Common myeloid progenitor, CD34-positive (primary cell): ENCODE measurements around the gene DOCK4.

Experiments used
- CTCF ChIA-PET: fragments of 350-600 bp; sonication (Branson Sonifier 250); formaldehyde crosslinking; loops from one replicate; lab custom pipeline; 2021; ENCODE audit warnings: antibody characterized with exemption; lab: Charles Lee
- POLR2A ChIA-PET: fragments of 350-600 bp; sonication (Branson Sonifier 250); formaldehyde crosslinking; loops from one replicate; lab custom pipeline; 2021; ENCODE audit warnings: antibody characterized with exemption; lab: Charles Lee
- DNase-seq, 3 donors: peaks; one replicate each; pipeline versions ENCODE4 v3.0.0 to v3.0.0-alpha.2; 2013
- H3K27ac ChIP-seq, 2 experiments: 1 replicate in 1 of 2; 2 replicates in 1 of 2; pipeline ENCODE4 v1.7.0; 2013; ENCODE audit warnings: inconsistent platforms in 2 of 2, low read length in 2 of 2, mild to moderate bottlenecking in 2 of 2, low read depth in 1 of 2, moderate library complexity in 1 of 2; ENCODE audit not compliant: severe bottlenecking in 2 of 2, insufficient read depth in 1 of 2, poor library complexity in 1 of 2
- H3K27me3 ChIP-seq, 5 experiments: replicated peaks in 2 of 5; 1 replicate in 3 of 5; 2 replicates in 2 of 5; pipeline versions ENCODE4 v1.6.1 to v1.7.0; 2013; ENCODE audit warnings: low read length in 4 of 5, mild to moderate bottlenecking in 2 of 5, moderate library complexity in 2 of 5, inconsistent platforms in 1 of 5; ENCODE audit not compliant: insufficient read depth in 5 of 5, control insufficient read depth in 4 of 5
- H3K36me3 ChIP-seq, 4 experiments: 1 replicate in 2 of 4; 2 replicates in 2 of 4; pipeline versions ENCODE4 v1.6.1 to v1.7.0; 2013; ENCODE audit warnings: low read length in 3 of 4, control low read depth in 1 of 4, mild to moderate bottlenecking in 1 of 4; ENCODE audit not compliant: control insufficient read depth in 4 of 4, insufficient read depth in 4 of 4
- H3K4me1 ChIP-seq, 4 experiments: 1 replicate in 3 of 4; 2 replicates in 1 of 4; pipeline versions ENCODE4 v1.6.1 to v1.7.1; 2013; ENCODE audit warnings: low read length in 3 of 4, mild to moderate bottlenecking in 3 of 4, control low read depth in 1 of 4, inconsistent platforms in 1 of 4, moderate library complexity in 1 of 4; ENCODE audit not compliant: control insufficient read depth in 4 of 4, insufficient read depth in 4 of 4; ENCODE audit errors: control extremely low read depth in 1 of 4
- H3K4me3 ChIP-seq, 7 experiments: 1 replicate in 4 of 7; 2 replicates in 3 of 7; pipeline versions ENCODE4 v1.5.1 to v1.7.0; 2013; ENCODE audit warnings: mild to moderate bottlenecking in 7 of 7, low read length in 6 of 7, moderate library complexity in 6 of 7, inconsistent platforms in 2 of 7, low read depth in 2 of 7, control low read depth in 1 of 7; ENCODE audit not compliant: insufficient read depth in 4 of 7, control insufficient read depth in 1 of 7; ENCODE audit errors: extremely low read depth in 1 of 7
- H3K9me3 ChIP-seq, 5 experiments: 1 replicate in 4 of 5; 2 replicates in 1 of 5; pipeline versions ENCODE4 v1.6.1 to v1.7.1; 2013; ENCODE audit warnings: low read length in 4 of 5, mild to moderate bottlenecking in 2 of 5, inconsistent platforms in 1 of 5, low read depth in 1 of 5, moderate library complexity in 1 of 5; ENCODE audit not compliant: control insufficient read depth in 4 of 5, insufficient read depth in 2 of 5; ENCODE audit errors: control extremely low read depth in 1 of 5
- WGBS: methylation state at CpG from one replicate; pipeline ENCODE4 v1.1.5; 2013; ENCODE audit not compliant: insufficient coverage; 5-methylcytosine and 5-hydroxymethylcytosine counted together

The DOCK4 gene

DNA sequence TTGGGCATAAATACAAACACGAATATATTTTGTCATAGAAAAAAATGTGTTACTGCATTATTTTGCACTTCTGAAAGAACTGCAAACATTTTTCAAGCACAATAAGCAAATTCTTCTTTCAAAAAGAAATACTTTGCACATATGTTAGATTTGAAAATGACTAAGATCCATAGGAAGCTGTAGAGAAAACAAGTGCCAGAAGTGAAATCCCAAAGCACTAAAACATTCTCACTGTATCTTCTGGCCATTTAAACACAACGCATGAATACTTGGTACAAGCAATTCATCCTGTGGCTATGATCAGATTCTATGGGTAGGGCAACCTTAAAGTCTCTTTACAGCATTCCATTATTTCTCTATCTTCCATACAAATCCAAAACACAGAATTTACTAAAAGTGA, 418.5 kb downstream of the DOCK4 start:
- Histone ChIP-seq H3K27me3 (no peaks in the 10 kb centered on the region), H3K27ac (no peak overlapping the region), H3K36me3 (no peaks in the 10 kb centered on the region), H3K4me1 (no peaks in the 10 kb centered on the region), H3K9me3 (peaks cover 0 to 4% (median 0%) of the 10 kb centered on the region in 5 experiments), H3K4me3 (no peak overlapping the region)
- WGBS: no CpG with 5 or more reads among the region's 2 CpGs
- ChIA-PET CTCF (interaction anchor here (0.8 kb wide), 1 partner anchor 12 kb away, joined by 3 read pairs; no protein-coding TSS in a partner anchor), POLR2A (no interaction called here)
- DNase-seq: no peak

DNA sequence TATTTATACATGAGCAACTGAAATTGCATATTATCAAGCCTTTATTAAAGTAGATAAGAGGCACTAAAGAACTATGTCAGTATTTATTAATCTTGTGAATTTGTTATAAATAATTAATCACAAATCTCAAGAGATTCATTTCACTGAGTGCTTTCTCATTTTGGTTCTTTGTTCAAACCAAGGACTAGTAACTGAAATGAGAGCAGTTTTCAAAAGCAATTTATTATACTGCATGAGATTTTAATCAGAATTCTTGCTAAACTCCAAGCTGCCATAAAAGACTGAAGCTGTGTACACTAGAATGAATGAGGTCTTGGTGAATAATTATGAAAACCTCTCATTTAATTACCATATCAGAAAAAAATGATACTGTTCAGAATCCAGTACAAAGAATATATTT, 419.1 kb downstream of the DOCK4 start:
- H3K27ac ChIP-seq: no peak overlapping the region
- no peak overlapping the region for H3K4me3 ChIP-seq
- no peaks in the 10 kb centered on the region for H3K4me1 ChIP-seq
- ChIA-PET POLR2A (no interaction called here), CTCF (interaction anchor here (0.8 kb wide), 1 partner anchor 13 kb away, joined by 3 read pairs; no protein-coding TSS in a partner anchor)
- H3K36me3 ChIP-seq: no peaks in the 10 kb centered on the region
- peaks cover 0 to 4% (median 0%) of the 10 kb centered on the region in 5 experiments for H3K9me3 ChIP-seq
- H3K27me3 ChIP-seq: no peaks in the 10 kb centered on the region
- DNase-seq: no peak

GRCh38 chr7:111785076-111785475, 421.1 kb downstream of the DOCK4 start:
- no peak for DNase-seq
- H3K27me3 ChIP-seq: no peaks in the 10 kb centered on the region
- H3K36me3 ChIP-seq: no peaks in the 10 kb centered on the region
- ChIA-PET CTCF (no interaction called here), POLR2A (no interaction called here)
- H3K4me1 ChIP-seq: no peaks in the 10 kb centered on the region
- no CpG with 5 or more reads among the region's 3 CpGs for WGBS
- H3K9me3 ChIP-seq: peaks cover 0 to 2% (median 0%) of the 10 kb centered on the region in 5 experiments
- H3K4me3 ChIP-seq: no peak overlapping the region
- H3K27ac ChIP-seq: no peak overlapping the region

- Histone ChIP-seq H3K36me3 (no peaks in the 10 kb centered on the region), H3K9me3 (peaks cover 0 to 2% (median 0%) of the 10 kb centered on the region in 5 experiments), H3K27me3 (no peaks in the 10 kb centered on the region), H3K4me3 (no peak overlapping the region), H3K4me1 (no peaks in the 10 kb centered on the region), H3K27ac (no peak overlapping the region)
- 100% methylated on average over 2 of the region's 2 CpGs for WGBS
- ChIA-PET POLR2A (no interaction called here), CTCF (no interaction called here)
- DNase-seq: no peak
These were observed 421.9 kb downstream of the DOCK4 start for GRCh38 chr7:111784296-111784695.

DNA sequence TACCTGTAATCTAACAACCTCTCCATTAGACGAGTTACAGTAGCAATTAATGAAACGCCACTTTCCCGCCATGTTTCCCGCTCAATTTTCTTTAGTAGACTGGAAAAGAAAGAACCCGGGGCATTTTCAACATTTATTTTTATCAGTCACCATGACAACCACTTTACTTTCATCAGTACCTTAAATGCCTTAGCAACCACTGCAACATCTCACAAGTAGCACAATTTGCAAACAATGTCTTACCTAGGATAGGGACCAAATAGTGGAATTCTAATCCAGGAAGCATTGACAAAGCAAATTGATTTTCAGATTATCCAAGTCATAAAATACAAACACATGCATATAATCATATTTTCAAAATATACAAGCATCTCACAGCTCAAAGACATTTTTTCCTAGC, 422.3 kb downstream of the DOCK4 start:
- POLR2A ChIA-PET: no interaction called here
- WGBS: 96% methylated on average over 5 of the region's 5 CpGs
- Histone ChIP-seq H3K27ac (no peak overlapping the region), H3K4me3 (no peak overlapping the region), H3K9me3 (peaks cover 0 to 2% (median 0%) of the 10 kb centered on the region in 5 experiments), H3K27me3 (no peaks in the 10 kb centered on the region), H3K36me3 (no peaks in the 10 kb centered on the region), H3K4me1 (no peaks in the 10 kb centered on the region)
- CTCF ChIA-PET: no interaction called here
- no peak for DNase-seq

DNA sequence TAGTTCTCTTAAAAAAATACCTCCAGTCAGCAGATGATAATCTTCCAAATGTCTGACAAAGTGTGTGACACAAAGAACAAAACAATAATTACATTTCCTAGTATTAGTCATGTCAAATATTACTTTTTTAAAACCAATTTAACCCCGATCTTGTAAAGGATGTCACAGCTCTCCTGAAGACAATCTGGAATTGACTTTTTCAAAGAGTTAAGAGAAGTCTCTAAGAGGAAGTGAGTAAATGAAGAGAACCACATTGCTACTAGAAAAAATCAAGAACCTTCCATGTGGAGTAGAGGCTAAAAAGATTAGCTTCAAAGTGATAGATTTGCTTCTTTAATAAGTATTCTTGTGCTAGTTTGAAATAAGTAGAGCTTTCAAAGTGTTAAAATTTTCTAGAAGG, 425.7 kb downstream of the DOCK4 start:
- DNase-seq: no peak
- ChIA-PET POLR2A (no interaction called here), CTCF (no interaction called here)
- Histone ChIP-seq H3K27me3 (no peaks in the 10 kb centered on the region), H3K4me3 (no peak overlapping the region), H3K4me1 (no peaks in the 10 kb centered on the region), H3K36me3 (no peaks in the 10 kb centered on the region), H3K9me3 (peaks cover 0 to 5% (median 4%) of the 10 kb centered on the region in 5 experiments), H3K27ac (no peak overlapping the region)
- no CpG with 5 or more reads among the region's 1 CpG for WGBS

- Histone ChIP-seq H3K36me3 (no peaks in the 10 kb centered on the region), H3K4me1 (no peaks in the 10 kb centered on the region), H3K27ac (no peak overlapping the region), H3K9me3 (peaks cover 0 to 7% (median 4%) of the 10 kb centered on the region in 5 experiments), H3K4me3 (no peak overlapping the region), H3K27me3 (no peaks in the 10 kb centered on the region)
- no peak for DNase-seq
- CTCF ChIA-PET: interaction anchor here (1.6 kb wide), 1 partner anchor 678 kb away, joined by 3 read pairs; no protein-coding TSS in a partner anchor
- WGBS: 100% methylated on average over 1 of the region's 1 CpG
- POLR2A ChIA-PET: no interaction called here
These were observed 431.0 kb downstream of the DOCK4 start for GRCh38 chr7:111775206-111775605.
